IMR-90 (cell line): ENCODE results near the gene ADGRV1. TPM values are rescaled to one million over a fixed set of nuclear protein-coding genes. Genes with fewer than 3 reads are reported as not detected.
A peak's percentile ranks its signal among the peaks of the same experiment; 100 is the strongest.

Experiments used
- ATAC-seq: fragments of 200-7000 bp; cut with Tn5 transposase; 2 replicates; pipeline ENCODE4 v1.9.1; 2020; ENCODE audit warnings: low read depth, mild to moderate bottlenecking, moderate library complexity
- BruUV-seq: library from RNA; stranded (reverse); fragments of 400-500 nt; replicated peaks from 2 replicates; lab custom pipeline; 2021; lab: Mats Ljungman, UMichigan
- CTCF ChIA-PET: fragments of 300-600 bp; formaldehyde crosslinking; extraction: SDS; loops from one replicate; lab custom pipeline; 2021; ENCODE audit warnings: antibody characterized with exemption; lab: Yijun Ruan, JAX
- POLR2A ChIA-PET: fragments of 300-600 bp; sonication (Branson Sonifier 250); formaldehyde crosslinking; loops from one replicate; lab custom pipeline; 2022; ENCODE audit warnings: antibody characterized with exemption; ENCODE audit not compliant: unreplicated experiment; lab: Charles Lee
- DNase-seq: peaks from one replicate; pipeline ENCODE4 v3.0.0; 2013
- H2AFZ ChIP-seq: replicated peaks from 2 replicates; pipeline ENCODE3; 2013; ENCODE audit warnings: low read length, mild to moderate bottlenecking; ENCODE audit not compliant: poor library complexity
- H2AK5ac ChIP-seq: 2 replicates; pipeline ENCODE4 v1.6.1; 2013; ENCODE audit warnings: low read depth, low read length, inconsistent platforms
- H2AK9ac ChIP-seq: replicated peaks from 2 replicates; pipeline ENCODE3; 2013; ENCODE audit warnings: mild to moderate bottlenecking, low read depth, low read length, moderate library complexity; ENCODE audit not compliant: poor library complexity
- H2BK120ac ChIP-seq: 2 replicates; pipeline ENCODE4 v1.6.1; 2013; ENCODE audit warnings: low read depth, low read length, inconsistent platforms
- H2BK15ac ChIP-seq: 3 replicates; pipeline ENCODE4 v1.6.1; 2013; ENCODE audit warnings: low read depth, low read length, inconsistent platforms
- H2BK20ac ChIP-seq: 2 replicates; pipeline ENCODE4 v1.6.1; 2013; ENCODE audit warnings: low read depth, mild to moderate bottlenecking, inconsistent platforms, low read length, moderate library complexity
- H2BK5ac ChIP-seq: 2 replicates; pipeline ENCODE4 v1.6.1; 2013; ENCODE audit warnings: mild to moderate bottlenecking, low read depth, low read length, inconsistent platforms; ENCODE audit not compliant: poor library complexity, severe bottlenecking
- H3K14ac ChIP-seq: replicated peaks from 2 replicates; pipeline ENCODE4 v1.6.1; 2013; ENCODE audit warnings: low read depth, low read length, inconsistent platforms
- H3K18ac ChIP-seq: 2 replicates; pipeline ENCODE4 v1.6.1; 2013; ENCODE audit warnings: low read depth, low read length, control low read depth
- H3K23ac ChIP-seq: 2 replicates; pipeline ENCODE4 v1.6.1; 2013; ENCODE audit warnings: low read depth, low read length, inconsistent platforms
- H3K27ac ChIP-seq: 2 replicates; pipeline ENCODE4 v1.5.1; 2013; ENCODE audit warnings: mild to moderate bottlenecking, control low read depth, low read length; ENCODE audit not compliant: insufficient read depth
- H3K27me3 ChIP-seq: 2 replicates; pipeline ENCODE4 v1.6.1; 2013; ENCODE audit warnings: low read length; ENCODE audit not compliant: control insufficient read depth, insufficient read depth
- H3K36me3 ChIP-seq: 2 replicates; pipeline ENCODE4 v1.6.1; 2013; ENCODE audit warnings: low read length, mixed read lengths; ENCODE audit not compliant: control insufficient read depth, insufficient read depth
- H3K4ac ChIP-seq: 2 replicates; pipeline ENCODE4 v1.6.1; 2013; ENCODE audit warnings: low read depth, low read length, inconsistent platforms
- H3K4me1 ChIP-seq: 2 replicates; pipeline ENCODE4 v1.6.1; 2013; ENCODE audit warnings: low read length, mixed read lengths; ENCODE audit not compliant: control insufficient read depth, insufficient read depth
- H3K4me2 ChIP-seq: 2 replicates; pipeline ENCODE4 v1.6.1; 2013; ENCODE audit warnings: low read depth, mild to moderate bottlenecking, control low read depth, low read length, moderate library complexity
- H3K4me3 ChIP-seq: 2 replicates; pipeline ENCODE4 v1.5.1; 2013; ENCODE audit warnings: low read depth, mild to moderate bottlenecking, control low read depth, low read length, moderate library complexity; ENCODE audit not compliant: insufficient read depth
- H3K56ac ChIP-seq: 2 replicates; pipeline ENCODE4 v1.6.1; 2013; ENCODE audit warnings: low read length, inconsistent platforms; ENCODE audit not compliant: insufficient read depth; ENCODE audit errors: extremely low read depth
- H3K79me1 ChIP-seq, 2 experiments: 2 replicates each; pipeline ENCODE4 v1.6.1; 2013; ENCODE audit warnings: low read length in 2 of 2, inconsistent platforms in 1 of 2, low read depth in 1 of 2
- H3K9ac ChIP-seq: 2 replicates; pipeline ENCODE4 v1.6.1; 2013; ENCODE audit warnings: low read depth, low read length, control low read depth
- H3K9me1 ChIP-seq: 2 replicates; pipeline ENCODE4 v1.6.1; 2013; ENCODE audit warnings: low read length, inconsistent platforms; ENCODE audit not compliant: insufficient read depth
- H3K9me3 ChIP-seq: 2 replicates; pipeline ENCODE4 v1.6.1; 2013; ENCODE audit warnings: low read length; ENCODE audit not compliant: control insufficient read depth, insufficient read depth
- H4K20me1 ChIP-seq: 2 replicates; pipeline ENCODE4 v1.6.1; 2013; ENCODE audit warnings: low read length, inconsistent platforms; ENCODE audit not compliant: insufficient read depth
- H4K5ac ChIP-seq: 2 replicates; pipeline ENCODE4 v1.6.1; 2013; ENCODE audit warnings: mild to moderate bottlenecking, low read depth, low read length, control low read depth
- H4K8ac ChIP-seq, 2 experiments: 2 replicates each; pipeline ENCODE4 v1.6.1; 2013; ENCODE audit warnings: low read depth in 2 of 2, low read length in 2 of 2, control low read depth in 1 of 2, inconsistent platforms in 1 of 2
- H4K91ac ChIP-seq: 2 replicates; pipeline ENCODE4 v1.6.1; 2013; ENCODE audit warnings: low read depth, low read length, inconsistent platforms; ENCODE audit not compliant: insufficient read depth
- BHLHE40 ChIP-seq: fragments of 150-350 bp; IDR thresholded peaks from 2 replicates; pipeline ENCODE4 v1.6.1; 2016; ENCODE audit warnings: mild to moderate bottlenecking, low read depth, low read length
- CEBPB ChIP-seq: IDR thresholded peaks from 2 replicates; pipeline ENCODE4 v1.6.1; 2012; ENCODE audit warnings: low read depth, low read length, improper control_type of control experiment
- CTCF ChIP-seq: conservative IDR thresholded peaks from 2 replicates; pipeline ENCODE4 v1.5.1; 2012; ENCODE audit warnings: mild to moderate bottlenecking, low read depth, low read length, improper control_type of control experiment
- MXI1 ChIP-seq: IDR thresholded peaks from 2 replicates; pipeline ENCODE4 v1.6.1; 2012; ENCODE audit warnings: low read depth, mild to moderate bottlenecking, low read length, moderate library complexity, borderline replicate concordance
- NFE2L2 ChIP-seq: fragments of 150-350 bp; IDR thresholded peaks from 2 replicates; pipeline ENCODE4 v1.6.1; 2016; ENCODE audit warnings: low read depth, mild to moderate bottlenecking, low read length
- POLR2A ChIP-seq: IDR thresholded peaks from 2 replicates; pipeline ENCODE4 v1.6.1; 2012; ENCODE audit warnings: mild to moderate bottlenecking, low read depth, low read length
- RAD21 ChIP-seq: IDR thresholded peaks from 2 replicates; pipeline ENCODE4 v1.6.1; 2012; ENCODE audit warnings: low read length, improper control_type of control experiment
- RCOR1 ChIP-seq: IDR thresholded peaks from 2 replicates; pipeline ENCODE4 v1.6.1; 2012; ENCODE audit warnings: mild to moderate bottlenecking, low read length, improper control_type of control experiment; ENCODE audit not compliant: insufficient replicate concordance
- RFX5 ChIP-seq: IDR thresholded peaks from 2 replicates; pipeline ENCODE4 v1.8.0; 2012; ENCODE audit warnings: low read depth, mild to moderate bottlenecking, low read length, moderate library complexity
- SMC3 ChIP-seq: fragments of 150-350 bp; IDR thresholded peaks from 2 replicates; pipeline ENCODE4 v1.6.1; 2016; ENCODE audit warnings: low read depth, mild to moderate bottlenecking, antibody characterized with exemption, low read length, moderate library complexity
- WGBS, 2 experiments: methylation state at CpG; one replicate each; pipeline versions ENCODE4 v1.1.5 to v1.1.7; 2013; ENCODE audit warnings: missing lambda C conversion rate in 2 of 2; ENCODE audit not compliant: insufficient read length in 1 of 2; ENCODE audit errors: extremely low coverage in 2 of 2; 5-methylcytosine and 5-hydroxymethylcytosine counted together
- dilution Hi-C: fragments of 300-500 bp; cut with HindIII; formaldehyde crosslinking; loops from one replicate; pipeline ENCODE4 v1.14.3; 2018; ENCODE audit warnings: low sequenced_read_pairs; ENCODE audit not compliant: unreplicated experiment
- in situ Hi-C: fragments of 300-500 bp; cut with MboI; formaldehyde crosslinking; loops from 3 replicates; pipeline ENCODE4 v1.14.3; 2019; ENCODE audit warnings: low sequenced_read_pairs, inconsistent platforms, mixed read lengths
- intact Hi-C: fragments of 100-400 bp; cut with micrococcal nuclease; formaldehyde crosslinking; loops from 2 replicates; pipeline ENCODE4 v1.10.0; 2022
- polyA plus RNA-seq, 3 experiments: library from polyadenylated mRNA; depleted of rRNA; stranded (reverse); fragments of >200 nt; gene quantifications; 2 replicates each; pipeline ENCODE4 v1.2.3, GENCODE V29; 2012; ENCODE audit warnings: low replicate concordance in 1 of 3
- total RNA-seq: library from RNA; depleted of rRNA; stranded (reverse); fragments of >200 nt; gene quantifications from 2 replicates; pipeline ENCODE4 v1.2.3, GENCODE V29; 2012

Gene ADGRV1
- total and polyA plus RNA-seq, 2 of the 4 experiments (the other 2 are of a cell fraction): under 0.01 TPM; not detected in 1

- Histone ChIP-seq H3K56ac (no peak overlapping the region), H4K8ac (no peak overlapping the region), H3K4ac (no peak overlapping the region), H3K79me1 (no peaks in the 10 kb centered on the region), H3K4me1 (no peaks in the 10 kb centered on the region), H4K5ac (no peak overlapping the region), H2BK20ac (no peak overlapping the region), H3K9me3 (no peaks in the 10 kb centered on the region), H4K91ac (no peak overlapping the region), H2BK120ac (no peak overlapping the region), H3K9ac (no peak overlapping the region), H2BK15ac (no peak overlapping the region), H3K9me1 (no peaks in the 10 kb centered on the region), H4K20me1 (no peaks in the 10 kb centered on the region), H3K27me3 (no peaks in the 10 kb centered on the region), H3K14ac (no peak overlapping the region), H3K4me2 (no peak overlapping the region), H3K4me3 (no peak overlapping the region), H2AFZ (no peak overlapping the region), H2BK5ac (no peak overlapping the region), H2AK9ac (no peak overlapping the region), H3K23ac (no peak overlapping the region), H2AK5ac (no peak overlapping the region), H3K36me3 (no peaks in the 10 kb centered on the region), H3K18ac (no peak overlapping the region), H3K27ac (no peak overlapping the region)
- dilution Hi-C loops (no loop called here), in situ Hi-C loops (no loop called here), intact Hi-C loops (loop anchor here (1.0 to 10.0 kb wide), 4 partner anchors 74 to 519 kb away; no protein-coding TSS in a partner anchor)
- no CpG with 5 or more reads among the region's 4 CpGs for WGBS, 2 experiments
- DNase-seq (peak; percentile 51), ATAC-seq (peak; percentile 95)
- POLR2A ChIA-PET: no interaction called here
- BruUV-seq: no TSS peak
- TF ChIP-seq BHLHE40 (no peak), RFX5 (no peak), CTCF (peak; percentile 87), RCOR1 (no peak), POLR2A (no peak), NFE2L2 (no peak), MXI1 (no peak), CEBPB (no peak), SMC3 (peak; percentile 53; the same call in 1 of the 2 replicates), RAD21 (peak; percentile 86)
- CTCF ChIA-PET: interaction anchor here (0.5 to 1.5 kb wide), 14 partner anchors 9 to 1998 kb away, joined by 3 to 7 read pairs (median 4); no protein-coding TSS in a partner anchor
Measured at GRCh38 chr5:90783460-90784333, 225.1 kb downstream of the ADGRV1 start.
